Measurements from ENCODE around the gene MYRF. TPM values are rescaled to one million over a fixed set of nuclear protein-coding genes. Genes with fewer than 3 reads are reported as not detected.

MYRF gene
- total and polyA plus RNA-seq, 2 of the 13 experiments (the other 11 are each of a cell fraction or from before 2014, with no cell fraction given) = 10.2 to 25.9 TPM

DNA sequence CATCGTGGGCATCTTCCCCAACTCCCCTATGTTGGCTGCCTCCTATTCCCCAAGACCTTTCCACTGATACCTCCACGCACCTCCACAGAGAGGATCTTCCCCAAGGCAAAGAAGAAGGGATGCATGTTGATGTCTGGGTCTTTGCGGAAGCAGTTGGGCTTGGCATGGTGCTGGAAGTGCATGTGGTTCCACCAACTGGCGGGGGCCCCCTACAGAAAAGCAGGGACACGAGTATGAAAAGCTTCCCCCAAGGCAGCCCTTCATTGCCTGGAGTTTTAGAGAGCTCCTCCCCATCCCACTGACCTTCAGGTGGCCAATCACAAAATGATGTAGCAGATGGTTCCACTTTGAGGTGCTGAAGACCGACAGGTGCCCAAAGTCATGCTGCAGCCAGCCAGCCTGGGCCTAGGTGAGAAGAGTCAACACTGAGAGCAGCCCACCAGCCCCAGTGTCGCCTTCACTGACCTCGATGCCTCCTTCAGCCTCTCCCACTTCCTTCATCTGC, 58.3 kb downstream of the MYRF start:
- no TSS peak for BruUV-seq (replicated peaks)
- no peak for ATAC-seq
- Histone ChIP-seq H3K79me2 (ENCODE audit: insufficient read depth, low read length) (peaks cover 14% of the 10 kb centered on the region), H3K9me3 (ENCODE audit: low read length) (no peaks in the 10 kb centered on the region), H4K20me1 (ENCODE audit: insufficient read depth, low read length) (no peaks in the 10 kb centered on the region), H3K4me2 (ENCODE audit: low read depth, low read length) (no peak overlapping the region), H3K36me3 (replicated peaks in 1 of 2; ENCODE audit: control insufficient read depth in 1 of 2, insufficient read depth in 2 of 2, low read length in 2 of 2) (peaks cover 27 to 72% of the 10 kb centered on the region in 2 experiments), H3K4me1 (ENCODE audit: insufficient read depth, low read length) (peaks cover 19% of the 10 kb centered on the region), H3K9ac (ENCODE audit: insufficient read depth, low read depth, low read length) (no peak overlapping the region), H3K27me3 (ENCODE audit: control insufficient read depth in 1 of 2, insufficient read depth in 2 of 2, low read length in 2 of 2) (no peaks in the 10 kb centered on the region; a peak in 1 of 5 replicates), H3K4me3 (replicated peaks in 1 of 3; ENCODE audit: insufficient read depth in 1 of 3, low read depth in 2 of 3, low read length in 3 of 3) (no peak overlapping the region), H3K27ac (ENCODE audit: extremely low read length, insufficient read depth, low read length) (no peak overlapping the region), H2AFZ (ENCODE audit: low read length) (no peak overlapping the region)
- intact Hi-C loops (cut with micrococcal nuclease; ENCODE audit: unreplicated experiment) = no loop called here
- no peak for DNase-seq (ENCODE audit: low spot score)
- in situ Hi-C loops (cut with HindIII; ENCODE audit: extremely low pct_ligation_motif_present, low pct_unique_long_range_greater_than_20kb) = no loop called here
- ChIA-PET POLR2A (no interaction called here), CTCF (ENCODE audit: low intra/inter-chr PET ratio, low total read pairs) (no interaction called here)
- no peak for FAIRE-seq
- 99% methylated on average over 8 of the region's 8 CpGs for WGBS (ENCODE audit: low lambda C conversion rate)
- TF ChIP-seq ZNF644 (CRISPR knock-in tag; IDR thresholded peaks at IDR 0.05; ENCODE audit: low read depth) (no peak), SYNCRIP (IDR thresholded peaks at IDR 0.05; ENCODE audit: insufficient read depth, low read depth, low read length) (no peak), BCL6 (CRISPR knock-in tag; IDR thresholded peaks at IDR 0.05) (no peak), HDAC2 (CRISPR knock-in tag; IDR thresholded peaks at IDR 0.05) (no peak), MTA1 (CRISPR knock-in tag; IDR thresholded peaks at IDR 0.05; ENCODE audit: borderline replicate concordance) (no peak), ZSCAN31 (CRISPR knock-in tag; IDR thresholded peaks at IDR 0.05; ENCODE audit: low read depth) (no peak), ZFP36L2 (CRISPR knock-in tag; IDR thresholded peaks at IDR 0.05) (no peak), ETV6 (CRISPR knock-in tag; conservative IDR thresholded peaks at IDR 0.05) (no peak), ZFP36 (IDR thresholded peaks at IDR 0.05; ENCODE audit: borderline replicate concordance, low read depth, low read length, partially characterized antibody) (no peak), ZNF781 (CRISPR knock-in tag; IDR thresholded peaks at IDR 0.05; ENCODE audit: borderline replicate concordance, not compliant biosample characterization) (no peak)
- TF ChIP-seq, protein P1, sequence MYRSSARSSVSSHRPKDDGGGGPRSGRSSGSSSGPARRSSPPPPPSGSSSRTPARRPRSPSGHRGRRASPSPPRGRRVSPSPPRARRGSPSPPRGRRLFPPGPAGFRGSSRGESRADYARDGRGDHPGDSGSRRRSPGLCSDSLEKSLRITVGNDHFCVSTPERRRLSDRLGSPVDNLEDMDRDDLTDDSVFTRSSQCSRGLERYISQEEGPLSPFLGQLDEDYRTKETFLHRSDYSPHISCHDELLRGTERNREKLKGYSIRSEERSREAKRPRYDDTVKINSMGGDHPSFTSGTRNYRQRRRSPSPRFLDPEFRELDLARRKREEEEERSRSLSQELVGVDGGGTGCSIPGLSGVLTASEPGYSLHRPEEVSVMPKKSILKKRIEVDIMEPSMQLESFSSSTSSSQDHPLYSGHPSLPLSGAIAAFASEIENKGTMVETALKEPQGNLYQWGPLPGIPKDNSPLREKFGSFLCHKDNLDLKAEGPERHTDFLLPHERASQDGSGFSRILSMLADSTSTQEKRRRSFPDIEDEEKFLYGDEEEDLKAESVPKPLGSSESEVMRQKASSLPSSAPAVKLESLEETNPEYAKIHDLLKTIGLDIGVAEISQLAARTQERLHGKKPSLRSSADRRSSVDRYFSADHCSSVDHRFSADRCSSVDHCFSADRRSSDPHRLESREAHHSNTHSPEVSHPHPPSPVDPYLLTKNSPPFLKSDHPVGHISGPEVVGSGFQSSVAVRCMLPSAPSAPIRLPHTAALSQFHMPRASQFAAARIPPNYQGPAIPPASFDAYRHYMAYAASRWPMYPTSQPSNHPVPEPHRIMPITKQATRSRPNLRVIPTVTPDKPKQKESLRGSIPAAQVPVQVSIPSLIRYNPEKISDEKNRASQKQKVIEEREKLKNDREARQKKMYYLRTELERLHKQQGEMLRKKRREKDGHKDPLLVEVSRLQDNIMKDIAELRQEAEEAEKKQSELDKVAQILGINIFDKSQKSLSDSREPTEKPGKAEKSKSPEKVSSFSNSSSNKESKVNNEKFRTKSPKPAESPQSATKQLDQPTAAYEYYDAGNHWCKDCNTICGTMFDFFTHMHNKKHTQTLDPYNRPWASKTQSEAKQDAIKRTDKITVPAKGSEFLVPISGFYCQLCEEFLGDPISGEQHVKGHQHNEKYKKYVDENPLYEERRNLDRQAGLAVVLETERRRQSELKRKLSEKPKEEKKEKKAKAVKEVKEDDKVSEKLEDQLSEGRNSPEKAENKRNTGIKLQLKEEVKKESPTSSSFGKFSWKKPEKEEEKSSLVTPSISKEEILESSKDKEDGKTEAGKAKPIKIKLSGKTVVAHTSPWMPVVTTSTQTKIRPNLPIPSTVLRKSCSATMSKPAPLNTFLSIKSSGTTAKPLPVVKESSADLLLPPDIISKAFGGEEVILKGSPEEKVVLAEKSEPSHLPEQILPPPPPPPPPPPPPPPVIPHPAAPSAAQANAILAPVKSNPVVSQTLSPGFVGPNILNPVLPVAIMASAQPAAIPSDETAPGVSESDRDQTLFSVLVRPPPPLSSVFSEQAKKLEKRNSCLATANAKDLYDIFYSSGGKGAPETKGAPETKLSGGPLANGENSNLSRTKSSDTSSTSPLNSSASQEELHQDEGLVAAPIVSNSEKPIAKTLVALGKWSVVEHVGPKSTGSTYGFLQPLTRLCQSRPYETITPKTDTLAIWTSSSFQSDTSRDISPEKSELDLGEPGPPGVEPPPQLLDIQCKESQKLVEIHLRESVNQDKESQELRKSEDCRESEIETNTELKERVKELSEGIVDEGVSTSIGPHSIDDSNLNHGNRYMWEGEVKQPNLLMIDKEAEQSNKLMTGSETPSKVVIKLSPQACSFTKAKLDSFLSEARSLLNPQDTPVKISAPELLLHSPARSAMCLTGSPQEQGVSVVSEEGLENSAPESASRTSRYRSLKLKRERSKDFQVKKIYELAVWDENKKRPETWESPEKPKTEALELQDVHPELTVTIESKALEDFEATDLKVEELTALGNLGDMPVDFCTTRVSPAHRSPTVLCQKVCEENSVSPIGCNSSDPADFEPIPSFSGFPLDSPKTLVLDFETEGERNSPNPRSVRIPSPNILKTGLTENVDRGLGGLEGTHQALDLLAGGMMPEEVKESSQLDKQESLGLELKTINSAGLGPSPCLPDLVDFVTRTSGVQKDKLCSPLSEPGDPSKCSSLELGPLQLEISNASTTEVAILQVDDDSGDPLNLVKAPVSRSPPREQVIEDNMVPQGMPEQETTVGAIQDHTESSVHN (CRISPR knock-in tag; IDR thresholded peaks at IDR 0.05) = no peak
- TF ChIP-seq, protein P2, sequence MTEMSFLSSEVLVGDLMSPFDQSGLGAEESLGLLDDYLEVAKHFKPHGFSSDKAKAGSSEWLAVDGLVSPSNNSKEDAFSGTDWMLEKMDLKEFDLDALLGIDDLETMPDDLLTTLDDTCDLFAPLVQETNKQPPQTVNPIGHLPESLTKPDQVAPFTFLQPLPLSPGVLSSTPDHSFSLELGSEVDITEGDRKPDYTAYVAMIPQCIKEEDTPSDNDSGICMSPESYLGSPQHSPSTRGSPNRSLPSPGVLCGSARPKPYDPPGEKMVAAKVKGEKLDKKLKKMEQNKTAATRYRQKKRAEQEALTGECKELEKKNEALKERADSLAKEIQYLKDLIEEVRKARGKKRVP (CRISPR knock-in tag; IDR thresholded peaks at IDR 0.05) = no peak
- TF ChIP-seq, protein P3, sequence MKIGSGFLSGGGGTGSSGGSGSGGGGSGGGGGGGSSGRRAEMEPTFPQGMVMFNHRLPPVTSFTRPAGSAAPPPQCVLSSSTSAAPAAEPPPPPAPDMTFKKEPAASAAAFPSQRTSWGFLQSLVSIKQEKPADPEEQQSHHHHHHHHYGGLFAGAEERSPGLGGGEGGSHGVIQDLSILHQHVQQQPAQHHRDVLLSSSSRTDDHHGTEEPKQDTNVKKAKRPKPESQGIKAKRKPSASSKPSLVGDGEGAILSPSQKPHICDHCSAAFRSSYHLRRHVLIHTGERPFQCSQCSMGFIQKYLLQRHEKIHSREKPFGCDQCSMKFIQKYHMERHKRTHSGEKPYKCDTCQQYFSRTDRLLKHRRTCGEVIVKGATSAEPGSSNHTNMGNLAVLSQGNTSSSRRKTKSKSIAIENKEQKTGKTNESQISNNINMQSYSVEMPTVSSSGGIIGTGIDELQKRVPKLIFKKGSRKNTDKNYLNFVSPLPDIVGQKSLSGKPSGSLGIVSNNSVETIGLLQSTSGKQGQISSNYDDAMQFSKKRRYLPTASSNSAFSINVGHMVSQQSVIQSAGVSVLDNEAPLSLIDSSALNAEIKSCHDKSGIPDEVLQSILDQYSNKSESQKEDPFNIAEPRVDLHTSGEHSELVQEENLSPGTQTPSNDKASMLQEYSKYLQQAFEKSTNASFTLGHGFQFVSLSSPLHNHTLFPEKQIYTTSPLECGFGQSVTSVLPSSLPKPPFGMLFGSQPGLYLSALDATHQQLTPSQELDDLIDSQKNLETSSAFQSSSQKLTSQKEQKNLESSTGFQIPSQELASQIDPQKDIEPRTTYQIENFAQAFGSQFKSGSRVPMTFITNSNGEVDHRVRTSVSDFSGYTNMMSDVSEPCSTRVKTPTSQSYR (CRISPR knock-in tag; IDR thresholded peaks at IDR 0.05; ENCODE audit: borderline replicate concordance) = no peak

Data from HepG2 (cell line).